Activated CD4-positive, alpha-beta memory T cell treated with anti-CD3 and anti-CD28 coated beads, Interleukin-2, amount 10 ng/mL, durations not matched to agents 7 days and 5 days (primary cell): Measurements from ENCODE around the gene SYTL2. TPM values are rescaled to one million over a fixed set of nuclear protein-coding genes. Genes with fewer than 3 reads are reported as not detected.
"Not testable (repeated sequence)": the region's sequence is repeated elsewhere in the genome, so short reads cannot be mapped to it uniquely, and the experiment has no call there.

ENCODE experiments used
- CTCF ChIA-PET: fragments of 350-600 bp; sonication (Branson Sonifier 250); formaldehyde crosslinking; loops from one replicate; lab custom pipeline; 2021; ENCODE audit warnings: antibody characterized with exemption, inconsistent platforms; lab: Charles Lee
- POLR2A ChIA-PET: fragments of 350-600 bp; sonication (Branson Sonifier 250); formaldehyde crosslinking; loops from one replicate; lab custom pipeline; 2021; ENCODE audit warnings: antibody characterized with exemption; lab: Charles Lee
- DNase-seq: peaks from one replicate; pipeline ENCODE4 v3.0.0-alpha.2; 2020
- H3K27ac Mint-ChIP-seq: one replicate; pipeline ENCODE4 v1.8.0; 2021; ENCODE audit warnings: mild to moderate bottlenecking, mixed read lengths
- H3K27me3 Mint-ChIP-seq: one replicate; pipeline ENCODE4 v1.8.0; 2021; ENCODE audit warnings: mixed read lengths
- H3K36me3 Mint-ChIP-seq: one replicate; pipeline ENCODE4 v1.8.0; 2021; ENCODE audit warnings: low read depth, mixed read lengths
- H3K4me1 Mint-ChIP-seq: one replicate; pipeline ENCODE4 v1.8.0; 2021; ENCODE audit warnings: mixed read lengths
- H3K4me3 Mint-ChIP-seq: one replicate; pipeline ENCODE4 v1.8.0; 2021; ENCODE audit warnings: mild to moderate bottlenecking, mixed read lengths
- H3K9me3 Mint-ChIP-seq: one replicate; pipeline ENCODE4 v1.8.0; 2021; ENCODE audit warnings: mixed read lengths
- total RNA-seq, 2 experiments: library from RNA; stranded (reverse); gene quantifications; one replicate each; pipeline ENCODE4 v1.2.3, GENCODE V29; 2021

The SYTL2 gene
- total RNA-seq, 2 experiments from 2014 or later: 93.0 to 99.2 TPM

GRCh38 chr11:85682330-85683305 lies 128.3 kb downstream of the SYTL2 start:
- Mint-ChIP-seq H3K27me3 (peaks cover 12% of the 10 kb centered on the region), H3K4me3 (peak overlapping the region; percentile 71), H3K27ac (peak overlapping the region; percentile 59), H3K4me1 (peaks cover 21% of the 10 kb centered on the region), H3K36me3 (no peaks in the 10 kb centered on the region), H3K9me3 (no peaks in the 10 kb centered on the region)
- peak; percentile 64 for DNase-seq
- POLR2A ChIA-PET: interaction anchor here (1.4 to 8.1 kb wide), 3 partner anchors 19 to 172 kb away, joined by 3 to 54 read pairs (median 5); partner anchors contain the start of genes CCDC83, CREBZF and TMEM126A
- CTCF ChIA-PET: interaction anchor here (2.7 kb wide), 1 partner anchor 10 kb away, joined by 8 read pairs; no protein-coding TSS in a partner anchor

GRCh38 chr11:85680897-85681296 lies 130.0 kb downstream of the SYTL2 start:
- H3K36me3 Mint-ChIP-seq: no peaks in the 10 kb centered on the region
- H3K9me3 Mint-ChIP-seq: no peaks in the 10 kb centered on the region
- H3K27me3 Mint-ChIP-seq: peaks cover 12% of the 10 kb centered on the region
- H3K27ac Mint-ChIP-seq: no peak overlapping the region
- DNase-seq: no peak
- ChIA-PET POLR2A (interaction anchor here (1.3 to 8.1 kb wide), 6 partner anchors 12 to 174 kb away, joined by 3 to 54 read pairs (median 6); partner anchors contain the start of genes CCDC83, CREBZF, DLG2 and TMEM126A), CTCF (interaction anchor here (0.9 to 2.0 kb wide), 5 partner anchors 11 to 174 kb away, joined by 3 to 7 read pairs (median 4); partner anchors contain the start of genes CCDC83 and TMEM126A)
- peaks cover 21% of the 10 kb centered on the region for H3K4me1 Mint-ChIP-seq
- no peak overlapping the region for H3K4me3 Mint-ChIP-seq

GRCh38 chr11:85679576-85679975 lies 131.4 kb downstream of the SYTL2 start:
- peaks cover 21% of the 10 kb centered on the region for H3K4me1 Mint-ChIP-seq
- H3K27ac Mint-ChIP-seq: no peak overlapping the region
- H3K36me3 Mint-ChIP-seq: no peaks in the 10 kb centered on the region
- peaks cover 12% of the 10 kb centered on the region for H3K27me3 Mint-ChIP-seq
- ChIA-PET POLR2A (interaction anchor here (1.2 to 8.1 kb wide), 4 partner anchors 11 to 32 kb away, joined by 3 to 54 read pairs (median 9); partner anchors contain the start of genes CREBZF and TMEM126A), CTCF (interaction anchor here (0.5 to 2.0 kb wide), 6 partner anchors 10 to 175 kb away, joined by 3 to 9 read pairs (median 4); partner anchors contain the start of gene CCDC83)
- no peak overlapping the region for H3K4me3 Mint-ChIP-seq
- H3K9me3 Mint-ChIP-seq: no peaks in the 10 kb centered on the region
- no peak for DNase-seq

GRCh38 chr11:85673393-85673792 lies 137.5 kb downstream of the SYTL2 start:
- Mint-ChIP-seq H3K9me3 (no peaks in the 10 kb centered on the region), H3K27me3 (peaks cover 2% of the 10 kb centered on the region), H3K27ac (no peak overlapping the region), H3K4me3 (no peak overlapping the region), H3K4me1 (peaks cover 19% of the 10 kb centered on the region), H3K36me3 (peaks cover 9% of the 10 kb centered on the region)
- ChIA-PET CTCF (no interaction called here), POLR2A (interaction anchor here (1.9 to 2.7 kb wide), 2 partner anchors 9 to 12 kb away, joined by 6 to 11 read pairs; partner anchors contain the start of gene CREBZF)
- no peak for DNase-seq

- Mint-ChIP-seq H3K4me3 (no peak overlapping the region), H3K4me1 (peaks cover 19% of the 10 kb centered on the region), H3K9me3 (no peaks in the 10 kb centered on the region), H3K27me3 (no peaks in the 10 kb centered on the region), H3K27ac (no peak overlapping the region), H3K36me3 (peaks cover 9% of the 10 kb centered on the region)
- ChIA-PET POLR2A (no interaction called here), CTCF (no interaction called here)
- no peak for DNase-seq
Measured at GRCh38 chr11:85672105-85672902, 138.6 kb downstream of the SYTL2 start.

- H3K27me3 Mint-ChIP-seq, DNase-seq, H3K4me3 Mint-ChIP-seq, H3K27ac Mint-ChIP-seq, H3K36me3 Mint-ChIP-seq, POLR2A ChIA-PET, CTCF ChIA-PET, H3K9me3 Mint-ChIP-seq: not testable (repeated sequence)
- H3K4me1 Mint-ChIP-seq: peaks cover 20% of the 10 kb centered on the region
Measured at GRCh38 chr11:85670949-85671663, 139.8 kb downstream of the SYTL2 start.

GRCh38 chr11:85668157-85668556 lies 142.8 kb downstream of the SYTL2 start:
- Mint-ChIP-seq H3K4me1 (peaks cover 20% of the 10 kb centered on the region), H3K27me3 (no peaks in the 10 kb centered on the region), H3K36me3 (peaks cover 17% of the 10 kb centered on the region), H3K9me3 (no peaks in the 10 kb centered on the region), H3K27ac (no peak overlapping the region), H3K4me3 (no peak overlapping the region)
- ChIA-PET CTCF (interaction anchor here (0.6 to 2.0 kb wide), 7 partner anchors 11 to 187 kb away, joined by 3 to 9 read pairs (median 4); partner anchors contain the start of genes CCDC83 and CCDC89), POLR2A (interaction anchor here (1.0 kb wide), 1 partner anchor 20 kb away, joined by 5 read pairs; the partner anchor contains the start of gene TMEM126A)
- DNase-seq: no peak

GRCh38 chr11:85666687-85667086 lies 144.3 kb downstream of the SYTL2 start:
- no peak overlapping the region for H3K27ac Mint-ChIP-seq
- no peaks in the 10 kb centered on the region for H3K9me3 Mint-ChIP-seq
- ChIA-PET POLR2A (interaction anchor here (8.5 kb wide), 1 partner anchor 15 kb away, joined by 220 read pairs; the partner anchor contains the start of gene TMEM126A), CTCF (interaction anchor here (0.8 kb wide), 1 partner anchor 187 kb away, joined by 3 read pairs; no protein-coding TSS in a partner anchor)
- H3K36me3 Mint-ChIP-seq: peaks cover 24% of the 10 kb centered on the region
- peaks cover 12% of the 10 kb centered on the region for H3K4me1 Mint-ChIP-seq
- H3K27me3 Mint-ChIP-seq: no peaks in the 10 kb centered on the region
- no peak overlapping the region for H3K4me3 Mint-ChIP-seq
- DNase-seq: no peak

GRCh38 chr11:85665733-85666132 lies 145.2 kb downstream of the SYTL2 start:
- DNase-seq: no peak
- CTCF ChIA-PET: no interaction called here
- Mint-ChIP-seq H3K27me3 (no peaks in the 10 kb centered on the region), H3K9me3 (no peaks in the 10 kb centered on the region), H3K36me3 (peaks cover 33% of the 10 kb centered on the region), H3K4me3 (peak overlapping the region; percentile 31), H3K27ac (peak overlapping the region; percentile 44), H3K4me1 (peaks cover 20% of the 10 kb centered on the region)
- POLR2A ChIA-PET: interaction anchor here (1.5 to 8.5 kb wide), 2 partner anchors 14 to 28 kb away, joined by 3 to 220 read pairs; partner anchors contain the start of gene TMEM126A

GRCh38 chr11:85664615-85665481 lies 146.1 kb downstream of the SYTL2 start, which contains the start of gene CREBZF:
CREBZF (minus strand) TSS chr11:85665129; CDS start chr11:85664875, 254 bp downstream.
- CTCF ChIA-PET: interaction anchor here (0.6 to 2.9 kb wide), 5 partner anchors 14 to 190 kb away, joined by 3 to 15 read pairs (median 7); partner anchors contain the start of genes CCDC83 and TMEM126B
- Mint-ChIP-seq H3K36me3 (peaks cover 42% of the 10 kb centered on the region), H3K27ac (peak within 1 kb of the TSS; percentile 94), H3K4me1 (peaks cover 28% of the 10 kb centered on the region), H3K9me3 (no peaks in the 10 kb centered on the region), H3K4me3 (peak within 1 kb of the TSS; percentile 97), H3K27me3 (no peaks in the 10 kb centered on the region)
- POLR2A ChIA-PET: interaction anchor here (0.6 to 8.5 kb wide), 32 partner anchors 9 to 638 kb away, joined by 3 to 220 read pairs (median 4); partner anchors contain the start of genes CCDC83, CCDC89, DLG2 and EED
- DNase-seq: peak; percentile 96
